Measurements from ENCODE around the gene ANKS1A. TPM values are rescaled to one million over a fixed set of nuclear protein-coding genes. Genes with fewer than 3 reads are reported as not detected.

ANKS1A gene
- total and polyA plus RNA-seq, 3 donors from 2014 or later, result 44.2 to 96.9 (median 95.9) TPM

GRCh38 chr6:34955442-34955841, 66.4 kb downstream of the ANKS1A start:
- no peak overlapping the region for H3K4me3 ChIP-seq
- H3K36me3 ChIP-seq (ENCODE audit: low read depth, missing control alignments), result no peaks in the 10 kb centered on the region
- no peaks in the 10 kb centered on the region for H3K27me3 ChIP-seq
- no peak for TF ChIP-seq POLR2A (IDR thresholded peaks at IDR 0.05)
- no peak for TF ChIP-seq CTCF (IDR thresholded peaks at IDR 0.05)
- intact Hi-C loops (cut with DNase I; ENCODE audit: low total_unique reads), result no loop called here
- peaks cover 57% of the 10 kb centered on the region for H3K4me1 ChIP-seq
- H3K27ac ChIP-seq, result peak overlapping the region; percentile 52 to 82
- no peaks in the 10 kb centered on the region for H3K9me3 ChIP-seq
- 22 to 34% methylated on average over 3 of the region's 3 CpGs for WGBS, 2 donors
- no peak for DNase-seq

GRCh38 chr6:34957231-34957783, 68.3 kb downstream of the ANKS1A start:
- intact Hi-C loops (cut with DNase I; ENCODE audit: low total_unique reads), result no loop called here
- H3K4me3 ChIP-seq, result no peak overlapping the region
- TF ChIP-seq POLR2A (IDR thresholded peaks at IDR 0.05) (no peak), CTCF (IDR thresholded peaks at IDR 0.05) (no peak)
- peak overlapping the region; percentile 27 to 82 for H3K27ac ChIP-seq
- WGBS, 2 donors, result 11 to 29% methylated on average over 2 of the region's 2 CpGs
- H3K36me3 ChIP-seq (ENCODE audit: low read depth, missing control alignments), result no peaks in the 10 kb centered on the region
- no peaks in the 10 kb centered on the region for H3K27me3 ChIP-seq
- peaks cover 66% of the 10 kb centered on the region for H3K4me1 ChIP-seq
- H3K9me3 ChIP-seq, result no peaks in the 10 kb centered on the region
- DNase-seq, result peak; percentile 60

- no peak for TF ChIP-seq POLR2A (IDR thresholded peaks at IDR 0.05)
- TF ChIP-seq CTCF (IDR thresholded peaks at IDR 0.05), result no peak
- H3K36me3 ChIP-seq (ENCODE audit: low read depth, missing control alignments), result no peaks in the 10 kb centered on the region
- intact Hi-C loops (cut with DNase I; ENCODE audit: low total_unique reads), result no loop called here
- DNase-seq, result no peak
- WGBS, 2 donors, result 71 to 83% methylated on average over 2 of the region's 2 CpGs
- H3K4me3 ChIP-seq, result no peak overlapping the region
- H3K27me3 ChIP-seq, result no peaks in the 10 kb centered on the region
- H3K4me1 ChIP-seq, result peaks cover 55% of the 10 kb centered on the region
- peak overlapping the region; percentile 27 to 82 for H3K27ac ChIP-seq
- H3K9me3 ChIP-seq, result no peaks in the 10 kb centered on the region
Observed at GRCh38 chr6:34958734-34959133, 69.7 kb downstream of the ANKS1A start.

GRCh38 chr6:34959224-34959623, 70.2 kb downstream of the ANKS1A start:
- TF ChIP-seq CTCF (IDR thresholded peaks at IDR 0.05), result no peak
- no peak for TF ChIP-seq POLR2A (IDR thresholded peaks at IDR 0.05)
- peak overlapping the region in 1 of 2 donors; percentile 82 for H3K27ac ChIP-seq

GRCh38 chr6:34961082-34961481, 72.0 kb downstream of the ANKS1A start:
- no peak for TF ChIP-seq POLR2A (IDR thresholded peaks at IDR 0.05)
- TF ChIP-seq CTCF (IDR thresholded peaks at IDR 0.05), result no peak
- no peak for DNase-seq
- H3K9me3 ChIP-seq, result no peaks in the 10 kb centered on the region
- intact Hi-C loops (cut with DNase I; ENCODE audit: low total_unique reads), result no loop called here
- H3K36me3 ChIP-seq (ENCODE audit: low read depth, missing control alignments), result no peaks in the 10 kb centered on the region
- H3K27ac ChIP-seq, result peak overlapping the region in 1 of 2 donors; percentile 64
- H3K4me1 ChIP-seq, result peaks cover 38% of the 10 kb centered on the region
- WGBS, 2 donors, result 36 to 43% methylated on average over 2 of the region's 2 CpGs
- no peak overlapping the region for H3K4me3 ChIP-seq
- H3K27me3 ChIP-seq, result no peaks in the 10 kb centered on the region

More at GRCh38 chr6:34959224-34959623, 70.2 kb downstream of the ANKS1A start:
- Histone ChIP-seq H3K27me3 (no peaks in the 10 kb centered on the region), H3K4me1 (peaks cover 51% of the 10 kb centered on the region), H3K4me3 (no peak overlapping the region), H3K9me3 (no peaks in the 10 kb centered on the region), H3K36me3 (ENCODE audit: low read depth, missing control alignments) (no peaks in the 10 kb centered on the region)
- intact Hi-C loops (cut with DNase I; ENCODE audit: low total_unique reads), result no loop called here
- DNase-seq, result no peak

Data from testis (tissue), 3 donors.